Ovary (tissue), 3 donors: ENCODE results near the gene CDK5RAP2.

Experiments
- EP300 ChIP-seq: sonication (generic); formaldehyde crosslinking; IDR thresholded peaks from one replicate; pipeline ENCODE4 v1.6.1; 2017; ENCODE audit warnings: antibody characterized with exemption
- POLR2A ChIP-seq: fragments of 450-650 bp; IDR thresholded peaks from one replicate; pipeline ENCODE4 v1.6.1; 2017; ENCODE audit warnings: antibody characterized with exemption, mild to moderate bottlenecking, moderate library complexity
- TF ChIP-seq, protein P1 (sequence below), 3 donors: fragments of 450-650 bp in 2 of 3; fragments of 200-600 bp in 1 of 3; IDR thresholded peaks; one replicate each; pipeline versions ENCODE4 v1.5.1 to v1.8.0; 2016 to 2022; ENCODE audit warnings: antibody characterized with exemption in 3 of 3, mild to moderate bottlenecking in 1 of 3
- donor health status: DM: no; HTN: no; CAD: no.

DNA sequence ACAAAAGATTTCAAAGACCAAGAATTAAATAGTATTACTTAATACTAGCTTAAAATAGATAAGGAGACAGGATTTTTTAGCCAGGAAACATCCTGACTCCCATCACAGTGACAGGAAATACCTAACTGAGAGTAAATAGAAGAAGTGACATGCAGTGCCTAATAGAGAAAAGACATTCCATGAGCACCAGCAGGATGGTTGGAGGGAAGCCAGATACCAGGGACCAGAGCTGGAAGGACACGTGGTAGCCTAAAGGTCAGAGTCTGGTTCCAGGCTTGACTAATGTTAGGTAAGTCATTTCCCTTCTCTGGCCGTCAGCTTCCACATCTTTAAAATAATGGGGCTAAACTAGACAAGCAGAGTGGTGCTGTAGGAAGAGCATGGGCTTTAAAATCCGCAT, 41.6 kb downstream of the CDK5RAP2 start:
- TF ChIP-seq, protein P1, sequence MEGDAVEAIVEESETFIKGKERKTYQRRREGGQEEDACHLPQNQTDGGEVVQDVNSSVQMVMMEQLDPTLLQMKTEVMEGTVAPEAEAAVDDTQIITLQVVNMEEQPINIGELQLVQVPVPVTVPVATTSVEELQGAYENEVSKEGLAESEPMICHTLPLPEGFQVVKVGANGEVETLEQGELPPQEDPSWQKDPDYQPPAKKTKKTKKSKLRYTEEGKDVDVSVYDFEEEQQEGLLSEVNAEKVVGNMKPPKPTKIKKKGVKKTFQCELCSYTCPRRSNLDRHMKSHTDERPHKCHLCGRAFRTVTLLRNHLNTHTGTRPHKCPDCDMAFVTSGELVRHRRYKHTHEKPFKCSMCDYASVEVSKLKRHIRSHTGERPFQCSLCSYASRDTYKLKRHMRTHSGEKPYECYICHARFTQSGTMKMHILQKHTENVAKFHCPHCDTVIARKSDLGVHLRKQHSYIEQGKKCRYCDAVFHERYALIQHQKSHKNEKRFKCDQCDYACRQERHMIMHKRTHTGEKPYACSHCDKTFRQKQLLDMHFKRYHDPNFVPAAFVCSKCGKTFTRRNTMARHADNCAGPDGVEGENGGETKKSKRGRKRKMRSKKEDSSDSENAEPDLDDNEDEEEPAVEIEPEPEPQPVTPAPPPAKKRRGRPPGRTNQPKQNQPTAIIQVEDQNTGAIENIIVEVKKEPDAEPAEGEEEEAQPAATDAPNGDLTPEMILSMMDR (IDR thresholded peaks at IDR 0.05) = no peak
- TF ChIP-seq POLR2A (no peak), EP300 (no peak)
